Measurements from ENCODE around the gene NTM. TPM values are rescaled to one million over a fixed set of nuclear protein-coding genes. Genes with fewer than 3 reads are reported as not detected.

Gene NTM
- total RNA-seq, 3 donors from 2014 or later: not detected

GRCh38 chr11:131600628-131601027 lies 230.2 kb downstream of the NTM start:
- H3K9me3 Mint-ChIP-seq: peaks cover 6% of the 10 kb centered on the region
- no peak for ATAC-seq
- H3K36me3 Mint-ChIP-seq (ENCODE audit: insufficient read depth): no peaks in the 10 kb centered on the region
- no peak overlapping the region for H3K4me3 Mint-ChIP-seq
- DNase-seq: no peak
- H3K27me3 Mint-ChIP-seq (ENCODE audit: low read depth): no peaks in the 10 kb centered on the region
- H3K4me1 Mint-ChIP-seq (ENCODE audit: low read depth): no peaks in the 10 kb centered on the region

GRCh38 chr11:131601586-131601985 lies 231.2 kb downstream of the NTM start:
- no peak overlapping the region for H3K4me3 Mint-ChIP-seq
- H3K27me3 Mint-ChIP-seq (ENCODE audit: low read depth): no peaks in the 10 kb centered on the region
- no peak for ATAC-seq
- H3K4me1 Mint-ChIP-seq (ENCODE audit: low read depth): no peaks in the 10 kb centered on the region
- DNase-seq: no peak
- peaks cover 6% of the 10 kb centered on the region for H3K9me3 Mint-ChIP-seq
- no peaks in the 10 kb centered on the region for H3K36me3 Mint-ChIP-seq (ENCODE audit: insufficient read depth)

GRCh38 chr11:131602431-131602830 lies 232.0 kb downstream of the NTM start:
- H3K36me3 Mint-ChIP-seq (ENCODE audit: insufficient read depth): no peaks in the 10 kb centered on the region
- peaks cover 6% of the 10 kb centered on the region for H3K9me3 Mint-ChIP-seq
- no peak overlapping the region for H3K4me3 Mint-ChIP-seq
- no peaks in the 10 kb centered on the region for H3K27me3 Mint-ChIP-seq (ENCODE audit: low read depth)
- no peak for DNase-seq
- ATAC-seq: no peak
- H3K4me1 Mint-ChIP-seq (ENCODE audit: low read depth): no peaks in the 10 kb centered on the region

GRCh38 chr11:131606811-131607335 lies 236.5 kb downstream of the NTM start:
- H3K36me3 Mint-ChIP-seq (ENCODE audit: insufficient read depth): no peaks in the 10 kb centered on the region
- peaks cover 5% of the 10 kb centered on the region for H3K27me3 Mint-ChIP-seq (ENCODE audit: low read depth)
- no peak for DNase-seq
- H3K4me3 Mint-ChIP-seq: no peak overlapping the region
- no peak for ATAC-seq
- peaks cover 9% of the 10 kb centered on the region for H3K9me3 Mint-ChIP-seq
- H3K4me1 Mint-ChIP-seq (ENCODE audit: low read depth): no peaks in the 10 kb centered on the region

- DNase-seq (no peak), ATAC-seq (no peak)
- no peaks in the 10 kb centered on the region for H3K36me3 Mint-ChIP-seq (ENCODE audit: insufficient read depth)
- peaks cover 5% of the 10 kb centered on the region for H3K27me3 Mint-ChIP-seq (ENCODE audit: low read depth)
- H3K4me1 Mint-ChIP-seq (ENCODE audit: low read depth): no peaks in the 10 kb centered on the region
- peaks cover 3% of the 10 kb centered on the region for H3K9me3 Mint-ChIP-seq
- H3K4me3 Mint-ChIP-seq: no peak overlapping the region
Measured at GRCh38 chr11:131609337-131609736, 238.9 kb downstream of the NTM start.

GRCh38 chr11:131609921-131610320 lies 239.5 kb downstream of the NTM start:
- Mint-ChIP-seq H3K36me3 (ENCODE audit: insufficient read depth) (no peaks in the 10 kb centered on the region), H3K4me1 (ENCODE audit: low read depth) (no peaks in the 10 kb centered on the region), H3K9me3 (peaks cover 3% of the 10 kb centered on the region), H3K4me3 (no peak overlapping the region), H3K27me3 (ENCODE audit: low read depth) (peaks cover 5% of the 10 kb centered on the region)
- DNase-seq (no peak), ATAC-seq (no peak)

GRCh38 chr11:131611322-131611721 lies 240.9 kb downstream of the NTM start:
- peaks cover 5% of the 10 kb centered on the region for H3K27me3 Mint-ChIP-seq (ENCODE audit: low read depth)
- no peaks in the 10 kb centered on the region for H3K36me3 Mint-ChIP-seq (ENCODE audit: insufficient read depth)
- H3K9me3 Mint-ChIP-seq: peaks cover 3% of the 10 kb centered on the region
- DNase-seq (no peak), ATAC-seq (no peak)
- H3K4me3 Mint-ChIP-seq: no peak overlapping the region
- no peaks in the 10 kb centered on the region for H3K4me1 Mint-ChIP-seq (ENCODE audit: low read depth)

DNA sequence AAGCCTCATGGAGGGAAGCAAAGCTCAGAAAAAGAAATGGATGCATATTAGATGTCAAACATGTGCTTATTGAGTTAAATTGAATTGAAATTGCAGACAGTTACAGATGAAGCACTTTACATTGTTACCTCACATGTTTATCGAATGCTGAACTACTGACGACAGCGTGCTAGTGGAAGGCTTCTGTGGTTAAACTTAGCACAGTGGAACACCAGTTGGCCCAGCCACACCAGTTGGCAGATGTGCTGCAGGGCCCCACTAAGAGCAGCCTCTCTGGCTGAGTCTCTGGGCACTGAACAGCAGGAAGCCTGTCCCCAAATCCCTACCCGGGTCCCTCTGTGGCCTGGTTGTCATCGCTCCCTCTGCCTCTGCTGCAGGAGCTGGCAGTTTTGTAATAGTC lies 242.1 kb downstream of the NTM start:
- Mint-ChIP-seq H3K27me3 (ENCODE audit: low read depth) (peaks cover 5% of the 10 kb centered on the region), H3K9me3 (peaks cover 3% of the 10 kb centered on the region), H3K36me3 (ENCODE audit: insufficient read depth) (no peaks in the 10 kb centered on the region), H3K4me1 (ENCODE audit: low read depth) (no peaks in the 10 kb centered on the region), H3K4me3 (no peak overlapping the region)
- DNase-seq (no peak), ATAC-seq (no peak)

- Mint-ChIP-seq H3K36me3 (ENCODE audit: insufficient read depth) (no peaks in the 10 kb centered on the region), H3K9me3 (no peaks in the 10 kb centered on the region), H3K4me3 (no peak overlapping the region), H3K27me3 (ENCODE audit: low read depth) (peaks cover 5% of the 10 kb centered on the region), H3K4me1 (ENCODE audit: low read depth) (no peaks in the 10 kb centered on the region)
- no peak for ATAC-seq
- no peak for DNase-seq
Measured at GRCh38 chr11:131614631-131615030, 244.2 kb downstream of the NTM start.

- DNase-seq: no peak
- no peaks in the 10 kb centered on the region for H3K4me1 Mint-ChIP-seq (ENCODE audit: low read depth)
- H3K9me3 Mint-ChIP-seq: no peaks in the 10 kb centered on the region
- peaks cover 3% of the 10 kb centered on the region for H3K27me3 Mint-ChIP-seq (ENCODE audit: low read depth)
- no peaks in the 10 kb centered on the region for H3K36me3 Mint-ChIP-seq (ENCODE audit: insufficient read depth)
- no peak overlapping the region for H3K4me3 Mint-ChIP-seq
- ATAC-seq: no peak
Measured at GRCh38 chr11:131615611-131616010, 245.2 kb downstream of the NTM start.

GRCh38 chr11:131616481-131617140 lies 246.2 kb downstream of the NTM start:
- Mint-ChIP-seq H3K4me3 (no peak overlapping the region), H3K9me3 (no peaks in the 10 kb centered on the region), H3K36me3 (ENCODE audit: insufficient read depth) (no peaks in the 10 kb centered on the region), H3K4me1 (ENCODE audit: low read depth) (no peaks in the 10 kb centered on the region), H3K27me3 (ENCODE audit: low read depth) (no peaks in the 10 kb centered on the region)
- ATAC-seq: no peak
- DNase-seq: no peak

DNA sequence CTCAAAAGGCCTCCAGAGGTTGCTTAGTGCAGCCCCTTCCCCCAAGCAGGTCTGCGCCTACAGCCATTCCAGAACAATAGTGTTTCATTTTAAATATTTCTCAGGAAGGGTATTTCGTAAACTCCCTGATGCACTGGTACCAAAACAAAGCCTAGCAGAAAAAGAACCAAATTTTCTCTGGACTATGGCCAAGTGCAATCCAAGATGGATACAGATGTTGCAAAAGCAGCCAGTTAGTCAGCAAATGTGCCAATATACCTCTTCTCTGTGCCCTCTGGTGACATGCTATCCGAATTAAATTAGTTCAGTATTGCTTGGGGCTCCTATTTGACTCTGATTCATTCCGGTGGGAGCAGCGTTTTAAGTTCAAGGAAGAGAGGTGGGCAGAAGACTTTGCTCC lies 247.8 kb downstream of the NTM start:
- H3K9me3 Mint-ChIP-seq: no peaks in the 10 kb centered on the region
- H3K4me3 Mint-ChIP-seq: no peak overlapping the region
- H3K4me1 Mint-ChIP-seq (ENCODE audit: low read depth): no peaks in the 10 kb centered on the region
- no peaks in the 10 kb centered on the region for H3K27me3 Mint-ChIP-seq (ENCODE audit: low read depth)
- DNase-seq (no peak), ATAC-seq (no peak)
- H3K36me3 Mint-ChIP-seq (ENCODE audit: insufficient read depth): no peaks in the 10 kb centered on the region

GRCh38 chr11:131622193-131622592 lies 251.8 kb downstream of the NTM start:
- no peak for DNase-seq
- H3K36me3 Mint-ChIP-seq (ENCODE audit: insufficient read depth): no peaks in the 10 kb centered on the region

GRCh38 chr11:131624531-131624930 lies 254.1 kb downstream of the NTM start:
- Mint-ChIP-seq H3K4me1 (ENCODE audit: low read depth) (no peaks in the 10 kb centered on the region), H3K27me3 (ENCODE audit: low read depth) (peaks cover 6% of the 10 kb centered on the region), H3K4me3 (no peak overlapping the region), H3K9me3 (no peaks in the 10 kb centered on the region), H3K36me3 (ENCODE audit: insufficient read depth) (no peaks in the 10 kb centered on the region)
- no peak for DNase-seq
- ATAC-seq: no peak

More at GRCh38 chr11:131622193-131622592, 251.8 kb downstream of the NTM start:
- ATAC-seq: no peak
- Mint-ChIP-seq H3K4me3 (no peak overlapping the region), H3K4me1 (ENCODE audit: low read depth) (no peaks in the 10 kb centered on the region), H3K27me3 (ENCODE audit: low read depth) (peaks cover 3% of the 10 kb centered on the region), H3K9me3 (no peaks in the 10 kb centered on the region)

GRCh38 chr11:131626788-131627187 lies 256.4 kb downstream of the NTM start:
- no peaks in the 10 kb centered on the region for H3K36me3 Mint-ChIP-seq (ENCODE audit: insufficient read depth)
- H3K9me3 Mint-ChIP-seq: no peaks in the 10 kb centered on the region
- H3K27me3 Mint-ChIP-seq (ENCODE audit: low read depth): peaks cover 10% of the 10 kb centered on the region
- ATAC-seq: no peak
- no peak for DNase-seq
- H3K4me1 Mint-ChIP-seq (ENCODE audit: low read depth): no peaks in the 10 kb centered on the region
- no peak overlapping the region for H3K4me3 Mint-ChIP-seq

All from activated T-cell treated with anti-CD3 and anti-CD28 coated beads, Interleukin-2, amount 50 U/mL, for 4 hours (primary cell).